OCI-LY7 (cell line): ENCODE measurements around the gene SLC12A3. TPM values are rescaled to one million over a fixed set of nuclear protein-coding genes. Genes with fewer than 3 reads are reported as not detected.

Source experiments
- BruUV-seq: library from RNA; stranded (reverse); fragments of 400-500 nt; replicated peaks from 2 replicates; lab custom pipeline; 2021; lab: Mats Ljungman, UMichigan
- CTCF ChIA-PET: fragments of 300-600 bp; sonication (Branson Sonifier 250); formaldehyde crosslinking; loops from one replicate; lab custom pipeline; 2022; ENCODE audit warnings: antibody characterized with exemption; ENCODE audit not compliant: unreplicated experiment; lab: Charles Lee
- POLR2A ChIA-PET: fragments of 300-600 bp; sonication (Branson Sonifier 250); formaldehyde crosslinking; loops from one replicate; lab custom pipeline; 2022; ENCODE audit warnings: antibody characterized with exemption; lab: Charles Lee
- DNase-seq: peaks from one replicate; pipeline ENCODE4 v3.0.0-alpha.2; 2015; ENCODE audit warnings: low spot score
- H2AFZ ChIP-seq: fragments of 200-600 bp; sonication (generic), shearing (Covaris generic); 2 replicates; pipeline ENCODE4 v1.6.1; 2014; ENCODE audit warnings: mild to moderate bottlenecking, antibody characterized with exemption, low read length, moderate library complexity
- H3K27ac ChIP-seq: fragments of 200-600 bp; sonication (generic); 2 replicates; pipeline ENCODE4 v1.5.1; 2014; ENCODE audit warnings: mixed run types, low read depth, mild to moderate bottlenecking, moderate library complexity, low read length, inconsistent platforms; ENCODE audit not compliant: poor library complexity, severe bottlenecking
- H3K36me3 ChIP-seq: fragments of 200-600 bp; sonication (generic); 2 replicates; pipeline ENCODE4 v1.6.1; 2014; ENCODE audit warnings: mild to moderate bottlenecking, antibody characterized with exemption, low read length, moderate library complexity, mixed read lengths; ENCODE audit not compliant: insufficient read depth
- H3K4me1 ChIP-seq: fragments of 200-600 bp; sonication (generic); 2 replicates; pipeline ENCODE4 v1.5.1; 2014; ENCODE audit warnings: mild to moderate bottlenecking, low read length; ENCODE audit not compliant: insufficient read depth, poor library complexity, severe bottlenecking
- H3K4me2 ChIP-seq: fragments of 200-600 bp; sonication (generic); 2 replicates; pipeline ENCODE4 v1.6.1; 2014; ENCODE audit warnings: mild to moderate bottlenecking, low read length
- H3K4me3 ChIP-seq: fragments of 200-600 bp; sonication (generic); 2 replicates; pipeline ENCODE4 v1.5.1; 2014; ENCODE audit warnings: mild to moderate bottlenecking, low read depth, low read length; ENCODE audit not compliant: poor library complexity, severe bottlenecking
- H3K79me2 ChIP-seq: fragments of 200-600 bp; sonication (generic); 2 replicates; pipeline ENCODE4 v1.6.1; 2016; ENCODE audit warnings: low read depth, mild to moderate bottlenecking, low read length, moderate library complexity, mixed read lengths; ENCODE audit not compliant: insufficient read depth
- H3K9me2 ChIP-seq: fragments of 200-600 bp; sonication (generic); 2 replicates; pipeline ENCODE4 v1.6.1; 2016; ENCODE audit warnings: mild to moderate bottlenecking, low read length, mixed read lengths; ENCODE audit not compliant: insufficient read depth
- H3K9me3 ChIP-seq: fragments of 200-600 bp; sonication (generic); 2 replicates; pipeline ENCODE4 v1.6.1; 2014; ENCODE audit warnings: mild to moderate bottlenecking, mixed run types, low read length, mixed read lengths
- H4K20me1 ChIP-seq: fragments of 200-600 bp; sonication (generic); 2 replicates; pipeline ENCODE4 v1.6.1; 2014; ENCODE audit warnings: mild to moderate bottlenecking, antibody characterized with exemption, low read length, moderate library complexity, mixed read lengths; ENCODE audit not compliant: insufficient read depth
- EZH2phosphoT487 ChIP-seq: fragments of 200-600 bp; sonication (generic); IDR thresholded peaks from 2 replicates; pipeline ENCODE4 v1.6.1; 2018; ENCODE audit warnings: low read depth, borderline replicate concordance, mild to moderate bottlenecking, mixed run types, antibody characterized with exemption, low read length, moderate library complexity, mixed read lengths
- intact Hi-C: fragments of 100-400 bp; cut with micrococcal nuclease; formaldehyde crosslinking; loops from one replicate; pipeline ENCODE4 v1.10.0; 2022; ENCODE audit not compliant: unreplicated experiment
- total RNA-seq, 2 experiments: library from RNA; depleted of rRNA in 1 of 2; stranded (reverse); fragments of >200 nt in 1 of 2; shearing (Covaris generic) in 1 of 2; gene quantifications; 2 replicates each; pipeline ENCODE4 v1.2.3, GENCODE V29; 2014 to 2022
- TF ChIP-seq, protein P1 (sequence below): fragments of 200-600 bp; sonication (generic); conservative IDR thresholded peaks from 2 replicates; pipeline ENCODE4 v1.5.1; 2014; ENCODE audit warnings: mild to moderate bottlenecking, antibody characterized with exemption, low read length, moderate library complexity, mixed read lengths

SLC12A3 gene
- total RNA-seq, 2 experiments from 2014 or later, result 0.25 to 0.88 TPM

- Histone ChIP-seq H2AFZ (no peak overlapping the region), H3K4me3 (no peak overlapping the region), H4K20me1 (no peaks in the 10 kb centered on the region), H3K9me3 (no peaks in the 10 kb centered on the region), H3K27ac (no peak overlapping the region), H3K36me3 (no peaks in the 10 kb centered on the region), H3K9me2 (no peaks in the 10 kb centered on the region), H3K4me1 (peaks cover 34% of the 10 kb centered on the region), H3K4me2 (no peak overlapping the region), H3K79me2 (no peaks in the 10 kb centered on the region)
- CTCF ChIA-PET, result interaction anchor here (1.0 kb wide), 1 partner anchor 25 kb away, joined by 3 read pairs; no protein-coding TSS in a partner anchor
- intact Hi-C loops, result no loop called here
- POLR2A ChIA-PET, result interaction anchor here (0.9 to 1.8 kb wide), 3 partner anchors 10 to 18 kb away, joined by 3 to 5 read pairs (median 3); no protein-coding TSS in a partner anchor
- no peak for DNase-seq
- no peak for TF ChIP-seq EZH2phosphoT487
- TF ChIP-seq, protein P1, sequence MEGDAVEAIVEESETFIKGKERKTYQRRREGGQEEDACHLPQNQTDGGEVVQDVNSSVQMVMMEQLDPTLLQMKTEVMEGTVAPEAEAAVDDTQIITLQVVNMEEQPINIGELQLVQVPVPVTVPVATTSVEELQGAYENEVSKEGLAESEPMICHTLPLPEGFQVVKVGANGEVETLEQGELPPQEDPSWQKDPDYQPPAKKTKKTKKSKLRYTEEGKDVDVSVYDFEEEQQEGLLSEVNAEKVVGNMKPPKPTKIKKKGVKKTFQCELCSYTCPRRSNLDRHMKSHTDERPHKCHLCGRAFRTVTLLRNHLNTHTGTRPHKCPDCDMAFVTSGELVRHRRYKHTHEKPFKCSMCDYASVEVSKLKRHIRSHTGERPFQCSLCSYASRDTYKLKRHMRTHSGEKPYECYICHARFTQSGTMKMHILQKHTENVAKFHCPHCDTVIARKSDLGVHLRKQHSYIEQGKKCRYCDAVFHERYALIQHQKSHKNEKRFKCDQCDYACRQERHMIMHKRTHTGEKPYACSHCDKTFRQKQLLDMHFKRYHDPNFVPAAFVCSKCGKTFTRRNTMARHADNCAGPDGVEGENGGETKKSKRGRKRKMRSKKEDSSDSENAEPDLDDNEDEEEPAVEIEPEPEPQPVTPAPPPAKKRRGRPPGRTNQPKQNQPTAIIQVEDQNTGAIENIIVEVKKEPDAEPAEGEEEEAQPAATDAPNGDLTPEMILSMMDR, result no peak
- BruUV-seq, result no TSS peak
These were observed 27.7 kb downstream of the SLC12A3 start for GRCh38 chr16:56892705-56893104.

DNA sequence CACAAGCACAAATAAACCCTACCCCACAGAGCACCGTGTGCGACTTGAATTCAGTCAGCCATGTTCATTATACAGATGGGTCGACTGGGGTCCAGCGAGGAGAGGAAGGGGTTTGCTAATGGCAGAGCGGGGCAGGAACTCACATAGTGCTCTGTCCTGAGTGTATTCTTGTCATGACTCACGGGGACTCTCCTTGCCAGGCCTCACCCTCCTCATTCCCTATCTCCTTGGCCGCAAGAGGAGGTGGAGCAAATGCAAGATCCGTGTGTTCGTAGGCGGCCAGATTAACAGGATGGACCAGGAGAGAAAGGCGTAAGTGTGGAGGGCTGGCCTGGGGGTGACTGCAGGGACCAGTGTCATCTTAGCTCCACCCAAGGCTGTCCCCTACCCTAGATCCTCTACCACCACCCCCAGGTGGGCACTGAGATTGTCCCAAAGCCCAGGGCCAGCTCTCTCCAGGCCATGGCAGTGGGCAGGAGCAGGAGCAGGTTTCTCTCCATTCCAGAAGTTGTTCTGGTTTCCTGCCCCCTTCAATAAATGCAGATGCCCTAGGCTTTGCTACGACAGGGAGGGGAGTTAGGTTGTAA is 29.4 kb downstream of the SLC12A3 start:
- H3K9me3 ChIP-seq, result no peaks in the 10 kb centered on the region
- DNase-seq, result no peak
- no peak overlapping the region for H2AFZ ChIP-seq
- H3K4me2 ChIP-seq, result no peak overlapping the region
- no peaks in the 10 kb centered on the region for H3K9me2 ChIP-seq
- ChIA-PET POLR2A (interaction anchor here (0.9 to 2.2 kb wide), 2 partner anchors 10 to 17 kb away, joined by 3 to 6 read pairs; no protein-coding TSS in a partner anchor), CTCF (interaction anchor here (0.6 kb wide), 1 partner anchor 106 kb away, joined by 3 read pairs; no protein-coding TSS in a partner anchor)
- no peaks in the 10 kb centered on the region for H4K20me1 ChIP-seq
- intact Hi-C loops, result no loop called here
- BruUV-seq, result no TSS peak
- peaks cover 34% of the 10 kb centered on the region for H3K4me1 ChIP-seq
- no peak overlapping the region for H3K4me3 ChIP-seq
- no peaks in the 10 kb centered on the region for H3K79me2 ChIP-seq
- no peaks in the 10 kb centered on the region for H3K36me3 ChIP-seq
- H3K27ac ChIP-seq, result no peak overlapping the region
- TF ChIP-seq EZH2phosphoT487, result no peak
- TF ChIP-seq, protein P1, result no peak

GRCh38 chr16:56895813-56896212 is 30.8 kb downstream of the SLC12A3 start:
- H3K4me1 ChIP-seq, result peaks cover 37% of the 10 kb centered on the region
- TF ChIP-seq EZH2phosphoT487, result no peak
- TF ChIP-seq, protein P1, result no peak
- no peaks in the 10 kb centered on the region for H3K79me2 ChIP-seq
- intact Hi-C loops, result no loop called here
- no peak overlapping the region for H2AFZ ChIP-seq
- no peak overlapping the region for H3K4me2 ChIP-seq
- no TSS peak for BruUV-seq
- no peaks in the 10 kb centered on the region for H3K9me2 ChIP-seq
- H4K20me1 ChIP-seq, result no peaks in the 10 kb centered on the region
- ChIA-PET POLR2A (interaction anchor here (1.3 to 2.2 kb wide), 3 partner anchors 15 to 52 kb away, joined by 3 to 6 read pairs (median 3); no protein-coding TSS in a partner anchor), CTCF (interaction anchor here (0.7 kb wide), 1 partner anchor 55 kb away, joined by 4 read pairs; no protein-coding TSS in a partner anchor)
- DNase-seq, result no peak
- H3K4me3 ChIP-seq, result no peak overlapping the region
- no peaks in the 10 kb centered on the region for H3K9me3 ChIP-seq
- no peaks in the 10 kb centered on the region for H3K36me3 ChIP-seq
- H3K27ac ChIP-seq, result no peak overlapping the region
